ENCODE data around the gene MYO3B.

MYO3B gene

GRCh38 chr2:170703776-170704476 is 526.0 kb downstream of the MYO3B start:
- H3K4me1 ChIP-seq (ENCODE audit: control insufficient read depth, low read length), result no peaks in the 10 kb centered on the region

More at GRCh38 chr2:170703776-170704476, 526.0 kb downstream of the MYO3B start:
- Histone ChIP-seq H3K36me3 (ENCODE audit: control insufficient read depth, low read length) (no peaks in the 10 kb centered on the region), H3K9me3 (ENCODE audit: control insufficient read depth, insufficient read depth, low read length) (no peaks in the 10 kb centered on the region), H3K4me2 (ENCODE audit: low read length) (no peak overlapping the region), H4K20me1 (ENCODE audit: control insufficient read depth, insufficient read depth, low read depth, low read length) (no peaks in the 10 kb centered on the region), H3K79me2 (ENCODE audit: control insufficient read depth, low read length) (no peaks in the 10 kb centered on the region), H3K27ac (ENCODE audit: low read depth, low read length) (no peak overlapping the region), H3K27me3 (ENCODE audit: control insufficient read depth, low read length) (no peaks in the 10 kb centered on the region), H3K4me3 (ENCODE audit: low read length) (no peak overlapping the region), H3F3A (ENCODE audit: control insufficient read depth, insufficient read depth) (no peaks in the 10 kb centered on the region), H3K9me2 (replicated peaks; ENCODE audit: control insufficient read depth, low read length) (no peaks in the 10 kb centered on the region)
- TF ChIP-seq EZH2phosphoT487 (IDR thresholded peaks at IDR 0.05; ENCODE audit: borderline replicate concordance, low read length), result no peak

Data from DOHH2 (cell line).